ENCODE data around the gene PRDM5.

The PRDM5 gene

GRCh38 chr4:120777459-120777858 is 145.1 kb downstream of the PRDM5 start:
- TF ChIP-seq FOXP2 (optimal IDR thresholded peaks at IDR 0.05; ENCODE audit: borderline replicate concordance, extremely low read depth, extremely low read length, insufficient read depth) (no peak), TAF1 (IDR thresholded peaks at IDR 0.05; ENCODE audit: borderline replicate concordance, insufficient read depth, low read length) (no peak), POLR2AphosphoS5 (IDR thresholded peaks at IDR 0.05; ENCODE audit: low read depth, low read length) (no peak), REST (IDR thresholded peaks at IDR 0.05; ENCODE audit: insufficient read depth in 1 of 2, low read depth in 2 of 2, low read length in 2 of 2) (no peak), SIN3A (IDR thresholded peaks at IDR 0.05; ENCODE audit: borderline replicate concordance, insufficient read depth, low read length) (no peak)

GRCh38 chr4:120775431-120775830 is 147.1 kb downstream of the PRDM5 start:
- TF ChIP-seq REST (IDR thresholded peaks at IDR 0.05; ENCODE audit: insufficient read depth in 1 of 2, low read depth in 2 of 2, low read length in 2 of 2), result no peak
- TF ChIP-seq FOXP2 (optimal IDR thresholded peaks at IDR 0.05; ENCODE audit: borderline replicate concordance, extremely low read depth, extremely low read length, insufficient read depth), result no peak
- no peak for TF ChIP-seq POLR2AphosphoS5 (IDR thresholded peaks at IDR 0.05; ENCODE audit: low read depth, low read length)

- TF ChIP-seq TAF1 (IDR thresholded peaks at IDR 0.05; ENCODE audit: borderline replicate concordance, insufficient read depth, low read length) (no peak), FOXP2 (optimal IDR thresholded peaks at IDR 0.05; ENCODE audit: borderline replicate concordance, extremely low read depth, extremely low read length, insufficient read depth) (no peak), POLR2AphosphoS5 (IDR thresholded peaks at IDR 0.05; ENCODE audit: low read depth, low read length) (no peak), SIN3A (IDR thresholded peaks at IDR 0.05; ENCODE audit: borderline replicate concordance, insufficient read depth, low read length) (no peak), REST (IDR thresholded peaks at IDR 0.05; ENCODE audit: insufficient read depth in 1 of 2, low read depth in 2 of 2, low read length in 2 of 2) (no peak)
These were observed 148.9 kb downstream of the PRDM5 start for GRCh38 chr4:120773641-120774040.

- no peak for TF ChIP-seq TAF1 (IDR thresholded peaks at IDR 0.05; ENCODE audit: borderline replicate concordance, insufficient read depth, low read length)
- TF ChIP-seq FOXP2 (optimal IDR thresholded peaks at IDR 0.05; ENCODE audit: borderline replicate concordance, extremely low read depth, extremely low read length, insufficient read depth), result no peak
- TF ChIP-seq REST (IDR thresholded peaks at IDR 0.05; ENCODE audit: insufficient read depth in 1 of 2, low read depth in 2 of 2, low read length in 2 of 2), result no peak
- TF ChIP-seq SIN3A (IDR thresholded peaks at IDR 0.05; ENCODE audit: borderline replicate concordance, insufficient read depth, low read length), result no peak
- no peak for TF ChIP-seq POLR2AphosphoS5 (IDR thresholded peaks at IDR 0.05; ENCODE audit: low read depth, low read length)
These were observed 150.6 kb downstream of the PRDM5 start for GRCh38 chr4:120771907-120772306.

GRCh38 chr4:120770897-120771296 is 151.6 kb downstream of the PRDM5 start:
- TF ChIP-seq REST (IDR thresholded peaks at IDR 0.05; ENCODE audit: insufficient read depth in 1 of 2, low read depth in 2 of 2, low read length in 2 of 2), result no peak
- no peak for TF ChIP-seq SIN3A (IDR thresholded peaks at IDR 0.05; ENCODE audit: borderline replicate concordance, insufficient read depth, low read length)
- TF ChIP-seq FOXP2 (optimal IDR thresholded peaks at IDR 0.05; ENCODE audit: borderline replicate concordance, extremely low read depth, extremely low read length, insufficient read depth), result no peak
- no peak for TF ChIP-seq TAF1 (IDR thresholded peaks at IDR 0.05; ENCODE audit: borderline replicate concordance, insufficient read depth, low read length)
- no peak for TF ChIP-seq POLR2AphosphoS5 (IDR thresholded peaks at IDR 0.05; ENCODE audit: low read depth, low read length)
